HT-29 (cell line): ENCODE results near the gene INTS11. TPM values are rescaled to one million over a fixed set of nuclear protein-coding genes. Genes with fewer than 3 reads are reported as not detected.

Source experiments
- DNase-seq: peaks from one replicate; pipeline ENCODE4 v3.0.0-alpha.2; 2015; ENCODE audit warnings: low spot score
- total RNA-seq: library from RNA; depleted of rRNA; stranded (reverse); fragments of >200 nt; shearing (Covaris generic); gene quantifications from 2 replicates; pipeline ENCODE4 v1.2.3, GENCODE V29; 2014

Gene INTS11
- total RNA-seq, 1 experiment from 2014 or later: 174 TPM

- no peak for DNase-seq
Measured at GRCh38 chr1:1357871-1358432, 33.5 kb upstream of the INTS11 start.

GRCh38 chr1:1356796-1357401 is 32.4 kb upstream of the INTS11 start:
- DNase-seq: no peak

- DNase-seq: no peak
Measured at GRCh38 chr1:1356166-1356795, 31.8 kb upstream of the INTS11 start.

GRCh38 chr1:1355416-1355815 is 31.0 kb upstream of the INTS11 start:
- DNase-seq: no peak

GRCh38 chr1:1354271-1355247 is 30.1 kb upstream of the INTS11 start:
- no peak for DNase-seq

- no peak for DNase-seq
Measured at GRCh38 chr1:1353389-1354151, 29.1 kb upstream of the INTS11 start.

- DNase-seq: no peak
Measured at GRCh38 chr1:1352786-1353388, 28.4 kb upstream of the INTS11 start.

- DNase-seq: no peak
Measured at GRCh38 chr1:1351511-1352427, 27.3 kb upstream of the INTS11 start.

GRCh38 chr1:1349256-1350012 is 25.0 kb upstream of the INTS11 start, which contains the start of gene DVL1:
Gene DVL1 (minus strand): TSS chr1:1349418. CDS start chr1:1349065, 353 bp downstream.
- no peak for DNase-seq

GRCh38 chr1:1348420-1349255 is 24.2 kb upstream of the INTS11 start:
- DNase-seq: no peak

- peak; percentile 74 for DNase-seq
Measured at GRCh38 chr1:1347663-1348419, 23.4 kb upstream of the INTS11 start.

- DNase-seq: no peak
Measured at GRCh38 chr1:1347026-1347595, 22.7 kb upstream of the INTS11 start.

GRCh38 chr1:1346501-1346890 is 22.0 kb upstream of the INTS11 start:
- no peak for DNase-seq

- no peak for DNase-seq
Measured at GRCh38 chr1:1345860-1346500, 21.5 kb upstream of the INTS11 start.

GRCh38 chr1:1345384-1345783 is 20.9 kb upstream of the INTS11 start:
- DNase-seq: peak; percentile 69

GRCh38 chr1:1344655-1345361 is 20.3 kb upstream of the INTS11 start:
- peak; percentile 79 for DNase-seq
